Parathyroid adenoma (tissue), 2 donors: ENCODE measurements around the gene SIM1.

Experiments
- H2AFZ ChIP-seq: fragments of 300-600 bp; sonication (generic); one replicate; pipeline ENCODE4 v1.7.0; 2017; ENCODE audit warnings: antibody characterized with exemption, mild to moderate bottlenecking
- H3K27ac ChIP-seq: fragments of 300-600 bp; sonication (generic); one replicate; pipeline ENCODE4 v1.7.0; 2017
- H3K27me3 ChIP-seq: fragments of 300-600 bp; sonication (generic); one replicate; pipeline ENCODE4 v1.7.0; 2017; ENCODE audit warnings: low read length; ENCODE audit not compliant: control insufficient read depth, insufficient read depth
- H3K36me3 ChIP-seq: fragments of 300-600 bp; sonication (generic); one replicate; pipeline ENCODE4 v1.7.0; 2017; ENCODE audit warnings: low read length; ENCODE audit not compliant: control insufficient read depth, insufficient read depth
- H3K4me1 ChIP-seq: fragments of 300-600 bp; sonication (generic); one replicate; pipeline ENCODE4 v1.7.0; 2017; ENCODE audit warnings: control low read depth
- H3K4me2 ChIP-seq: fragments of 300-600 bp; sonication (generic); one replicate; pipeline ENCODE4 v1.7.0; 2017; ENCODE audit warnings: low read length
- H3K4me3 ChIP-seq: fragments of 300-600 bp; sonication (generic); one replicate; pipeline ENCODE4 v1.7.0; 2017; ENCODE audit warnings: low read depth, low read length
- H3K79me2 ChIP-seq: fragments of 300-600 bp; sonication (generic); one replicate; pipeline ENCODE4 v1.7.0; 2017; ENCODE audit warnings: control low read depth
- H3K9ac ChIP-seq: fragments of 300-600 bp; sonication (generic); one replicate; pipeline ENCODE4 v1.7.0; 2017; ENCODE audit warnings: mild to moderate bottlenecking
- H3K9me3 ChIP-seq: fragments of 300-600 bp; sonication (generic); one replicate; pipeline ENCODE4 v1.7.0; 2017; ENCODE audit warnings: low read length; ENCODE audit not compliant: control insufficient read depth
- TF ChIP-seq, protein P1 (sequence below): fragments of 300-600 bp; sonication (generic); IDR thresholded peaks from one replicate; pipeline ENCODE4 v1.7.0; 2017; ENCODE audit warnings: antibody characterized with exemption, mild to moderate bottlenecking
- donor health status: primary hyperparathyroidism.

Gene SIM1

GRCh38 chr6:100460650-100461204 is 4.0 kb downstream of the SIM1 start:
- Histone ChIP-seq H3K4me2 (no peak overlapping the region), H3K27me3 (peaks cover 42% of the 10 kb centered on the region), H3K27ac (no peak overlapping the region), H2AFZ (no peak overlapping the region), H3K9me3 (no peaks in the 10 kb centered on the region), H3K4me1 (no peaks in the 10 kb centered on the region), H3K36me3 (no peaks in the 10 kb centered on the region), H3K79me2 (no peaks in the 10 kb centered on the region), H3K4me3 (no peak overlapping the region), H3K9ac (no peak overlapping the region)
- TF ChIP-seq, protein P1, sequence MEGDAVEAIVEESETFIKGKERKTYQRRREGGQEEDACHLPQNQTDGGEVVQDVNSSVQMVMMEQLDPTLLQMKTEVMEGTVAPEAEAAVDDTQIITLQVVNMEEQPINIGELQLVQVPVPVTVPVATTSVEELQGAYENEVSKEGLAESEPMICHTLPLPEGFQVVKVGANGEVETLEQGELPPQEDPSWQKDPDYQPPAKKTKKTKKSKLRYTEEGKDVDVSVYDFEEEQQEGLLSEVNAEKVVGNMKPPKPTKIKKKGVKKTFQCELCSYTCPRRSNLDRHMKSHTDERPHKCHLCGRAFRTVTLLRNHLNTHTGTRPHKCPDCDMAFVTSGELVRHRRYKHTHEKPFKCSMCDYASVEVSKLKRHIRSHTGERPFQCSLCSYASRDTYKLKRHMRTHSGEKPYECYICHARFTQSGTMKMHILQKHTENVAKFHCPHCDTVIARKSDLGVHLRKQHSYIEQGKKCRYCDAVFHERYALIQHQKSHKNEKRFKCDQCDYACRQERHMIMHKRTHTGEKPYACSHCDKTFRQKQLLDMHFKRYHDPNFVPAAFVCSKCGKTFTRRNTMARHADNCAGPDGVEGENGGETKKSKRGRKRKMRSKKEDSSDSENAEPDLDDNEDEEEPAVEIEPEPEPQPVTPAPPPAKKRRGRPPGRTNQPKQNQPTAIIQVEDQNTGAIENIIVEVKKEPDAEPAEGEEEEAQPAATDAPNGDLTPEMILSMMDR, result no peak

DNA sequence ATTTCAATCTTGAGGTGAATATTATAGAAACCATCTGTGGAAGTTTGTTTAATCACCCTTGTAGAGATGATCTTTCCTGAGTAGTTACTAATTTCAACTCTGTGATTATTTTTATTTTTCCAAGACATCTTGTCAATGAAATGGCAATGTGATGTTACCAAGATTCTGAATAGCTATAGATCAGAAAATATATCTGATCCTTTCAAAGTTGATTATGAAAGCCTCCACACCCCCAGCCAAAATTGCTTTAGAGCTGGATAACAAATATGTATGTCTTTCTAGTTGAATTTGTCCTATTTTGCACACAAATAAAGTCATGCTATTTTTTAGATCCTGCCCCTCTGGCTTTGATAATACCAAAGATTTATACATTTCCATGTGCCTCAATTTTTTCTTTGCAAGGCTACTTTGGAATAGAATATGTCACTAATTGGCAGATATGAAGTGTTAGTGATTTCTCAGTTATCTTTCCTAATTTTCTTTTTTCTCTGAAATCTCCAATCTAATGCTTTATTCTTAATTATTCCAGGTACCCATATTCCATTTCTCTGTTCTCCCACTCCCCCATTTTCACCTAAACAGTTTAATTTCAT is 5.0 kb downstream of the SIM1 start:
- Histone ChIP-seq H3K4me1 (no peaks in the 10 kb centered on the region), H3K79me2 (no peaks in the 10 kb centered on the region), H2AFZ (no peak overlapping the region), H3K36me3 (no peaks in the 10 kb centered on the region), H3K9me3 (no peaks in the 10 kb centered on the region), H3K4me2 (no peak overlapping the region), H3K9ac (no peak overlapping the region), H3K27ac (no peak overlapping the region), H3K27me3 (peaks cover 44% of the 10 kb centered on the region), H3K4me3 (no peak overlapping the region)
- TF ChIP-seq, protein P1, result no peak

GRCh38 chr6:100458841-100459591 is 5.7 kb downstream of the SIM1 start:
- Histone ChIP-seq H3K9me3 (no peaks in the 10 kb centered on the region), H3K27ac (no peak overlapping the region), H3K79me2 (no peaks in the 10 kb centered on the region), H3K27me3 (peaks cover 42% of the 10 kb centered on the region), H3K9ac (no peak overlapping the region), H3K4me2 (no peak overlapping the region), H3K4me1 (no peaks in the 10 kb centered on the region), H3K36me3 (no peaks in the 10 kb centered on the region), H2AFZ (no peak overlapping the region), H3K4me3 (no peak overlapping the region)
- TF ChIP-seq, protein P1, result no peak

DNA sequence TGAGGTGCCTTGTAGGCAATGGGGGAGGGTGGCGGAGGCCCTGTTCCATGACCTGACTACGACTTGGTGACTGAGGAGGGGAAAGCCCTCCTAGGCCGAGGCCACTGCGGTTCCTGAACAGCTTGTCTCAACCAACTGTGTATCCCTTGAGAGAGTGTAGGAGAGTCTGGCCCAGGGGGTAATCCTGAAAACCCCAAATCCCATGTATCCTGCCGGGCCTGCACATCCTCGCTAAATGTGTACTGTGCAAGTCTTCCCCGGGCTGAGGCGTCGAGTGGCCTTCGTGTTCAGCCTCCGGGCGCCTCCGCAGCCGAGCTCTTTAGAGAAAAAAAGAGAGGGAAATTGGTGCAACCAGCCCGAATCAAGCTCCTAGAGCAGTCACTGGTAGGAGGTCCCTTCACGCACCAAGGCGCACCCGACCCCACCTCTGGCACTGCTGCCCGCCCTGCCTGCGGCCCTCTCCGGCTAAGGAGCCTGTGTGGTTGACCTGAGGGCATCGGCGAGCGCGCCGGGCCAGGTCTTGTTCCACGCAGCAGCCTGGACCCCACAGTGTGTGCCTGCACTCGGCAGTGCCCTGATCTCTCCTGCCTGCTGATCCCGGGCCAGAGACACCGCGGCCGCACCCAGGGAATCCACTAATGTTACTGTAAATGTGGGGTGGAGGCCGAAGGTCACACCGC is 7.3 kb downstream of the SIM1 start:
- Histone ChIP-seq H3K9me3 (no peaks in the 10 kb centered on the region), H3K79me2 (no peaks in the 10 kb centered on the region), H3K27me3 (peaks cover 28% of the 10 kb centered on the region), H3K36me3 (no peaks in the 10 kb centered on the region), H2AFZ (no peak overlapping the region), H3K9ac (no peak overlapping the region), H3K4me1 (no peaks in the 10 kb centered on the region), H3K4me3 (no peak overlapping the region), H3K27ac (no peak overlapping the region), H3K4me2 (no peak overlapping the region)
- TF ChIP-seq, protein P1, result no peak
